Brain microvascular endothelial cell (primary cell): Measurements from ENCODE around the gene ALDH3B1.

ENCODE experiments used
- DNase-seq: peaks from one replicate; pipeline ENCODE4 v3.0.0-alpha.2; 2020
- H3K27ac ChIP-seq: fragments of 250-450 bp; sonication (Bioruptor Pico); 2 replicates; pipeline ENCODE4 v1.5.1; 2020; ENCODE audit warnings: mild to moderate bottlenecking, moderate library complexity
- H3K27me3 ChIP-seq: fragments of 250-450 bp; sonication (Bioruptor Pico); replicated peaks from 2 replicates; pipeline ENCODE4 v1.5.1; 2020; ENCODE audit warnings: mild to moderate bottlenecking
- H3K36me3 ChIP-seq: fragments of 250-450 bp; sonication (Bioruptor Pico); replicated peaks from 2 replicates; pipeline ENCODE4 v1.5.1; 2020; ENCODE audit warnings: mild to moderate bottlenecking
- H3K4me3 ChIP-seq: 2 replicates; pipeline ENCODE4 v1.5.1; 2011; ENCODE audit warnings: low read depth, mild to moderate bottlenecking, control low read depth, low read length, moderate library complexity
- in situ Hi-C: cut with HindIII; loops from 2 replicates; pipeline ENCODE4 v1.10.0; 2017; ENCODE audit warnings: low sequenced_read_pairs, low pct_ligation_motif_present
- TF ChIP-seq, protein P1 (sequence below): IDR thresholded peaks from 2 replicates; pipeline ENCODE4 v1.5.1; 2011; ENCODE audit warnings: low read depth, mild to moderate bottlenecking, moderate library complexity, low read length, control low read depth, inconsistent platforms; ENCODE audit errors: missing control alignments

The ALDH3B1 gene

DNA sequence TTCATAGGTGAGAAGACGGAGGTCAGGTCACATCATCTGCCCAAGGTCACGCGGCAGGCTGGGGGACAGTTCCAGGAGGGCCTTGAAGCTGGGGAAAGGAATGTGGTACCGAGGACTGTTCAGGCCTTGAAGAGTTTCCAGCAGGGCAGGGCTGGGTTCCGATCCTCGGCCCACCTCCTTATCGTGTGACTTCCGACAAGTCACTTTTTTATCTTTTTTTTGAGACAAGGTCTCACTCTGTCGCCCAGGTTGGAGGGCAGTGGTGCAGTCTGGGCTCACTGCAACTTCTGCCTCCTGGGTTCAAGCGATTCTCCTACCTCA is 21.0 kb downstream of the ALDH3B1 start:
- peak overlapping the region; percentile 61 for H3K27ac ChIP-seq
- DNase-seq, result no peak
- peaks cover 14% of the 10 kb centered on the region for H3K36me3 ChIP-seq
- TF ChIP-seq, protein P1, sequence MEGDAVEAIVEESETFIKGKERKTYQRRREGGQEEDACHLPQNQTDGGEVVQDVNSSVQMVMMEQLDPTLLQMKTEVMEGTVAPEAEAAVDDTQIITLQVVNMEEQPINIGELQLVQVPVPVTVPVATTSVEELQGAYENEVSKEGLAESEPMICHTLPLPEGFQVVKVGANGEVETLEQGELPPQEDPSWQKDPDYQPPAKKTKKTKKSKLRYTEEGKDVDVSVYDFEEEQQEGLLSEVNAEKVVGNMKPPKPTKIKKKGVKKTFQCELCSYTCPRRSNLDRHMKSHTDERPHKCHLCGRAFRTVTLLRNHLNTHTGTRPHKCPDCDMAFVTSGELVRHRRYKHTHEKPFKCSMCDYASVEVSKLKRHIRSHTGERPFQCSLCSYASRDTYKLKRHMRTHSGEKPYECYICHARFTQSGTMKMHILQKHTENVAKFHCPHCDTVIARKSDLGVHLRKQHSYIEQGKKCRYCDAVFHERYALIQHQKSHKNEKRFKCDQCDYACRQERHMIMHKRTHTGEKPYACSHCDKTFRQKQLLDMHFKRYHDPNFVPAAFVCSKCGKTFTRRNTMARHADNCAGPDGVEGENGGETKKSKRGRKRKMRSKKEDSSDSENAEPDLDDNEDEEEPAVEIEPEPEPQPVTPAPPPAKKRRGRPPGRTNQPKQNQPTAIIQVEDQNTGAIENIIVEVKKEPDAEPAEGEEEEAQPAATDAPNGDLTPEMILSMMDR, result no peak
- peak overlapping the region; percentile 93 for H3K4me3 ChIP-seq
- in situ Hi-C loops, result no loop called here
- H3K27me3 ChIP-seq, result no peaks in the 10 kb centered on the region

DNA sequence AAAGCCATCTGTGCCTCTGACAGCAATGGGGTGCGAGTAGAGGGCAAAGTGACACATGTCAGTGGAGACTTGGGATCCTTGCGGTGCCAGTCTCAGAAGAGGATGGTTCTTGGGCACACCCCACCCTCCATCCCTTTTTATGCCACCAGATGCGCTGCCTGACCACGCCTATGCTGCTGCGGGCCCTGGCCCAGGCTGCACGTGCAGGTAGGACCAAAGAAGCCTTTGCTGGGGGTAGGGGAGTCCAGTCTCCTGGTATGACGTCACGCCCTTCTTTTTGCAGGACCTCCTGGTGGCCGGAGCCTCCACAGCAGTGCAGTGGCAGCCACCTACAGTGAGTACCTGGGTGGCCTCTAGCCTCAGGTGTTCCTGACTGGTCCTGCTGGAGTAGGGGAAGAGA is 21.9 kb downstream of the ALDH3B1 start:
- Histone ChIP-seq H3K36me3 (peaks cover 14% of the 10 kb centered on the region), H3K27ac (no peak overlapping the region), H3K27me3 (no peaks in the 10 kb centered on the region), H3K4me3 (no peak overlapping the region)
- in situ Hi-C loops, result no loop called here
- DNase-seq, result no peak
- TF ChIP-seq, protein P1, result no peak

DNA sequence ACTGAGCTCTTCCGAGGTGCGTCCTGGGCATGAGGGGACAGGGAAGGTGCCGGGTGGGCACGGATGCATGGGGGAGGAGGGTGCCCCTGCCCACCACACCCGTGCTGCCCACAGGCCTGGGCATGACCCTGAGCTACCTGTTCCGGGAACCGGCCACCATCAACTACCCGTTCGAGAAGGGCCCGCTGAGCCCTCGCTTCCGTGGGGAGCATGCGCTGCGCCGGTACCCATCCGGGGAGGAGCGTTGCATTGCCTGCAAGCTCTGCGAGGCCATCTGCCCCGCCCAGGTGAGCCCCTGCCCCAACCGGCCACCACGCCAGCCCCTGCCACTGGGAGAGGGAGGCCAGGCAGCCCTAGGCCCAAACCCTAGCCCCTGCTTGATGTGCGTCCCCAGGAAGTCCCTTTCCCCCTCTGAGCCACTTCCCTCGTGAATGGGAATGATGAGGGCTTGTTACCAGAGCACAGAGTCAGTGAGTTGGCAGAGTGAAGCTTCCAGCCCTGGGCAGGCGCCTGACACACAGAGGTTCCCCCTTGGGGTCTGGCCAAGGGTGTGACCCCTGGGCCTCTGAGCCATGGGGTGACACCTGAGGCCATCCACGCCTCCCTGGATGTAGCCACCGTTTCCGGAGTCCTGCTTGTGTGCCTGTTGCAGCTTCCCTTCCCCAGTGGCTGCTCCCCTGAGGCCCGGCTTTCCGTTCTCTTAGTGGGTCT is 23.0 kb downstream of the ALDH3B1 start:
- no peak for DNase-seq
- in situ Hi-C loops, result no loop called here
- TF ChIP-seq, protein P1, result no peak
- Histone ChIP-seq H3K4me3 (no peak overlapping the region), H3K36me3 (peaks cover 14% of the 10 kb centered on the region), H3K27ac (no peak overlapping the region), H3K27me3 (no peaks in the 10 kb centered on the region)

DNA sequence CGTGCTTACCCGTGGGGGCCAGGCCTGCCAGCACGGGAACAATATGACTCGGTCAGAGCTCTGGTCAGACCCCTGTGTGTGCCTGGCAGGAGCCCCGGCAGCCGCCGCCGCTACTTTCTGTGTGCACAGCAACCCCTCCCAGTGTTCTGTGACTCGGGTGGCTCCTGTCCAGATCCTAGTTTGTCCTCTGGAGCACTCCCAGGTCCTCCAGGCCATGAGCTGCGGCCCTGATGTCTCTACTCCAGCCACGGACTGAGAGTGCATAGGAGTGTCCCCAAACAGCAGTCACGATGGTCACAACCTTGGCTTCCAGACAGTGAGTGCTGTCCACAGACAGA is 23.6 kb downstream of the ALDH3B1 start:
- no peaks in the 10 kb centered on the region for H3K27me3 ChIP-seq
- H3K4me3 ChIP-seq, result no peak overlapping the region
- no peak overlapping the region for H3K27ac ChIP-seq
- TF ChIP-seq, protein P1, result no peak
- no peak for DNase-seq
- H3K36me3 ChIP-seq, result peaks cover 14% of the 10 kb centered on the region
- in situ Hi-C loops, result no loop called here

DNA sequence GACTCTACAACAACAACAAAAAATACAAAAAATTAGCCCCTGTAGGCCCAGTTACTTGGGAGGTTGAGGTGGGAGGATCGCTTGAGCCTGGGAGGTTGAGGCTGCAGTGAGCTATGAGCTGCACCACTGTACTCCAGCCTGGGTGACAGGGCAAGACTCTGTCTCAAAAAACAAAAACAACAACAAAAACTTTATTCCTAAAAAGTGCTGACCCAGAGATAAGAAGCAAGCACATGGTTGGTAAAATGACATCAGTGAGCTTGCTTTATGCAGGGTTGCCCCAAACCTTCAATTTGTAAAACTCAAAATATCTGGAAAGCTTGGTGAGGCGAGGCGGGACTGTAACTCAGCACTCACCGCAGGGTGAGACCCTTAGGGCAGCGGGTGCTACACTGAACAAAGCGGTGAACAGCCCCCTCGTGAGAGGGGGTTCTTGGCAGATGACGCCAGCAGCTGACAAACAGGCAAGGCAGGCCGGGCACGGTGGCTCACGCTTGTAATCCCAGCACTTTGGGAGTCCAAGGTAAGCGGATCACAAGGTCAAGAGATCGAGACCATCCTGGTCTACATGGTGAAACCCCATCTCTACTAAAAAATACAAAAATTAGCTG is 25.2 kb downstream of the ALDH3B1 start:
- no peaks in the 10 kb centered on the region for H3K27me3 ChIP-seq
- TF ChIP-seq, protein P1, result no peak
- no peak overlapping the region for H3K27ac ChIP-seq
- H3K4me3 ChIP-seq, result no peak overlapping the region
- DNase-seq, result no peak
- peaks cover 14% of the 10 kb centered on the region for H3K36me3 ChIP-seq
- in situ Hi-C loops, result no loop called here
